Stimulated activated CD4-positive, alpha-beta T cell treated with anti-CD3 and anti-CD28 coated beads, Interleukin-2, amount 100 ng/mL, for 4 hours (primary cell): ENCODE data around the gene PTCRA.

ENCODE experiments used
- DNase-seq: peaks from one replicate; pipeline ENCODE4 v3.0.0-alpha.2; 2020; ENCODE audit warnings: low read depth

The PTCRA gene

GRCh38 chr6:42904467-42904866, 11.4 kb upstream of the PTCRA start:
- DNase-seq, result no peak

GRCh38 chr6:42907336-42907735, 8.5 kb upstream of the PTCRA start:
- DNase-seq, result no peak

- DNase-seq, result no peak
Measured at GRCh38 chr6:42909835-42910234, 6.0 kb upstream of the PTCRA start.

DNA sequence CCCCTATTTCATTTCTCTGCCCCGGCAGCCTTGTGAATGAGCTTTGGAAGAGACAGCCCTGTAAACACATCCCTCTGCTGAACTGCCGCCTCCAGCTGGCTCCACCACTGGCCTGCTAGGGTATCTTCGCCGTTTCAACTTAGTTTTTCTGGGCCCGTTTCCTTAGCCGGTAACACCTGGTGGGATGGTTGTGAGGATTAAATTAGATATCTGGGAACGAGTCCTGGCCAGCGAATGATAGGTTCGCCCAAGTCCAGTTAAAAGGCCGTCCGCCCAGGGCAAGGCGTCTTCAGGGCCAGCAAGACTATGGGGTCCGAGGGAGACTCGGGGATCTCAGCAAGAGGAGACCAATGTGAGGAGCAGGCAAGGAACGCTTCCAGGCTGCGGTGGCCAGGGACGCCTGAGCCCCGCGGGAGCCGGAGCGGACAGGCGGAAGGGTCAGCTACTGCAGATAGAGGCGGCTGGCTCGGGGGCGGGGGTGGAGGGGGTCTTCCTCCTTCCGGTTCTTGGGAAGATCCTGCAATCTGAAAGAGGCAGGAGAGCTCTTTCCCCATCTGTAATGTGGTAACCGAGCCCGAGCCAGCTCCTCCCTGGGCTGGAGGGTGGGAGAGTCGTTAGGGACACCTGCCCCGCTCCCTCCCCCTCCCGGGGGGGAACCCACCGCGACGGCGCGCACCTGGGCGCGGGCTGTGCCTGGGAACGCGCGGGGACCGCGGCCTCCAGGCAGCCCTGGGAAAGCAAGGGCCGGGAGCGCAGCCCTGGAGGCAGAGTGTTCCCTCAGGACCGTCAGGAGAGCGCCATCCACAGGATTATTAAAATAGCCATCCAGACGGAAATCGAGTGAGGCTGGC, 4.5 kb upstream of the PTCRA start:
- no peak for DNase-seq

DNA sequence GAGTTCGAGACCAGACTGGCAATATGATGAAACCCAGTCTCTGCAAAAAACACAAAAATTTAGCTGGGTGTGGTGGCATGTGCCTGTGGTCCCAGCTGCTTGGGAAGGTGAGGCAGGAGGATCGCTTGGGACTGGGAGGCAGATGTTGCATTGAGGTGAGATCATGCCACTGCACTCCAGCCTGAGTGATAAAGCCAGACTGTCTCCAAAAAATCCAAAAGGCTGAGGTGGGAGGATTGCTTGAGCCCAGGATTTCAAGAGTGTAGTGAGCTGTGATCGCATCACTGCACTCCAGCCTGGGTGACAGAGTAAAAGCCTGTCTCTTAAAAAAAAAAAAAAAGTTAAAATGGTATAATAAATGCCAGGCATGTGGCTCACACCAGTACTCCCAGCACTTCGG, 1.3 kb upstream of the PTCRA start:
- DNase-seq, result no peak

DNA sequence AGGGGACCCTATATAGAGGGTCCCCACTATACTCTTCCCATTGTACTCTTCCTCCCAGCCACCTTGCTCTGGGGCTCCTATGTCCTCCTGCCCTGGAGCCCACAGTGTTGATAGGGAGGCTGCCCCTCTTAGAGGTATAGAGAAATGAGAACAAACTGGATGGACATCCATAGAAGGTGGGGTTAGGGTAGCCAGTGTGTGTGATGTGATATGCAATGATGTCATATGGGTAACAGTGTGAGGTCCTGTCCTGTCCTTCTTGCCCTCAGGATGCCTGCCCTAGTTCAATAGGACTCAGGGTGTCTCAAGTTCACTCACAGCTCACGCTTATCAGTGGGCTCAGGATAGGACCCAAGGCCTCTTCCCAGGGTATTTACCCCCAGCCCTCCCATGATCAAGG, 435 bp downstream of the PTCRA start:
- DNase-seq, result no peak

DNA sequence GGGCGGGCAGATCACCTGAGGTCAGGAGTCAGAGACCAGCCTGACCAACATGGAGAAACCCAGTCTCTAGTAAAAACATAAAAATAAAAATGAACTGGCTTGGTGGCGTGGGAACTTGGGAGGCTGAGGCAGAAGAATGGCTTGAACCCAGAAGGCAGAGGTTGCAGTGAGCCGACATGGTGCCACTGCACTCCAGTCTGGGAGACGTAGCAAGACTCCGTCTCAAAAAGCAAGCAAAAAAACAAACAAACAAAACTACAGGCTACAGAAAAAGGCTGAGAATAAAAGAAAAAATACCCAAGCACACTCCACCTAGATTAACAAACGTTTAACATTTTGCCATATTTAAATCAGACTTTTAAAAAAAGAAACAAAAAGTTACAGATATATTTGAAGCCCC, 5.9 kb downstream of the PTCRA start:
- no peak for DNase-seq

DNA sequence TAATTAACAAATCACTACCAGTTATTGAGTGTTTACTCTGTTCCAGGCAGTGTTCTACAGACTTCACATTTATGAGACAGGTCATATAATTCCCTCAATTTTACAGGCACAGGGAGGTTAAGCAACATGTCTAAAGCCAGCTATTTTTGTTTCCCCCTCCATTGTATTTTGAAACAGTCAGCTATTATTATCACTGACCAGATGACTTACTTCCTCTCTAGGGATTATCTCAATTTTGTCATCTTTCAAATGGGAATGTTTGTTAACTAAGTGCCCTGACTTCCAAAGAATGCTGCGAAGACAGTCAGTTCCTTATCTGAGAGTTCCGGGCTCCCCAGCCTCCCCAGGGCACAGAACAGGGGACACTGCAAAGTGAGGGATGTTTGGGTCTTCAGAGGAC, 7.8 kb downstream of the PTCRA start:
- DNase-seq, result no peak

DNA sequence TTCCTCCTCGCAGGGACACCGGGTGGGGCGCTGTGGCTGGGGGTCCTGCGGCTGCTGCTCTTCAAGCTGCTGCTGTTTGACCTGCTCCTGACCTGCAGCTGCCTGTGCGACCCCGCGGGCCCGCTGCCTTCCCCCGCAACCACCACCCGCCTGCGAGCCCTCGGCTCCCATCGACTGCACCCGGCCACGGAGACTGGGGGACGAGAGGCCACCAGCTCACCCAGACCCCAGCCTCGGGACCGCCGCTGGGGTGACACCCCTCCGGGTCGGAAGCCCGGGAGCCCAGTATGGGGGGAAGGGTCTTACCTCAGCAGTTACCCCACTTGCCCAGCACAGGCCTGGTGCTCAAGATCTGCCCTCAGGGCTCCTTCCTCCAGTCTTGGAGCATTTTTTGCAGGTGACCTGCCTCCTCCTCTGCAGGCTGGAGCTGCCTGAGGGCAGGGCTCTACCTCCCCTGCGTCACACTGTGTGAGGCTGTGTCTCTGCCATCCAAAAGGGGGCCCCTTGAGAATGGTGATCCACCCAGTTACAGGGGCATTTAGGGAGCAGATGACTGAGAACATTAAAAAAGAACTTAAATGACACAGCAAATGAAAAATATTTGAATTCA, 9.5 kb downstream of the PTCRA start:
- DNase-seq, result no peak

DNA sequence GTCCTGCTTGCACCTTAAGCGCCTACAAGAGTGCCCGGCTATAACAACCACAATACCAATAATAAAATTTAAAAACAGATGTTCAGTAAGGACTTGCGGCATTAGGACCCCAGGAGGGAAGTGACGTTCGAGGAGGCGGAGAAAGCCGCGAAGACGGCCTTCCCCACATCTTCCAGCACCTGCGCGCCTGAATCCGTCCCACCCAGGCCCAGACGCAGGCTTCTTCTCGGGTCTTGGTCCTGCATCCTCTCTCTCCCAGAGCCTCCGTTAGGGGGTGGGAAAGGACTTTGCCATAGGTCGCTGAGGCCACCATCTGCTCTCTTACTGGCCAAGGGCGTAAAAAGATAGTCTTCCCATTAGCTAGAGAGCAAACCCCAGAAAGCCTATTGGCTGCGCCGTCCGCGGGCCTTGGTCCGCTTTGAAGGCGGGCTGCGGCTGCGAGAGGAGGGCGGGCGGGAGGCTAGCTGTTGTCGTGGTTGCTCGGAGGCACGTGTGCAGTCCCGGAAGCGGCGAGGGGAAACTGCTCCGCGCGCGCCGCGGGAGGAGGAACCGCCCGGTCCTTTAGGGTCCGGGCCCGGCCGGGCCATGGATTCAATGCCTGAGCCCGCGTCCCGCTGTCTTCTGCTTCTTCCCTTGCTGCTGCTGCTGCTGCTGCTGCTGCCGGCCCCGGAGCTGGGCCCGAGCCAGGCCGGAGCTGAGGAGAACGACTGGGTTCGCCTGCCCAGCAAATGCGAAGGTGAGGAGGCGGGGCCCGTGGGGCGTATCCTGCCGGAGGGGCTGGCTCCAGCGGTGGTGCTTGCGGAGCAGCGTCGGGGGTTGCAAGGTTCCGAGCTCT, 13.3 kb downstream of the PTCRA start, which contains the start of gene CNPY3:
CNPY3 (plus strand) TSS at position 495 of the 835 bp plus-strand sequence; CDS start at position 586, 91 bp downstream.
- peak; percentile 78 for DNase-seq

GRCh38 chr6:42929821-42930360, 14.0 kb downstream of the PTCRA start:
- DNase-seq, result peak; percentile 58

GRCh38 chr6:42932412-42932811, 16.6 kb downstream of the PTCRA start:
- DNase-seq, result no peak

- DNase-seq, result no peak
Measured at GRCh38 chr6:42933205-42933604, 17.4 kb downstream of the PTCRA start.

GRCh38 chr6:42935322-42935721, 19.5 kb downstream of the PTCRA start:
- DNase-seq, result no peak

GRCh38 chr6:42936398-42936797, 20.5 kb downstream of the PTCRA start:
- DNase-seq, result no peak

- DNase-seq, result no peak
Measured at GRCh38 chr6:42937548-42938427, 21.9 kb downstream of the PTCRA start.

DNA sequence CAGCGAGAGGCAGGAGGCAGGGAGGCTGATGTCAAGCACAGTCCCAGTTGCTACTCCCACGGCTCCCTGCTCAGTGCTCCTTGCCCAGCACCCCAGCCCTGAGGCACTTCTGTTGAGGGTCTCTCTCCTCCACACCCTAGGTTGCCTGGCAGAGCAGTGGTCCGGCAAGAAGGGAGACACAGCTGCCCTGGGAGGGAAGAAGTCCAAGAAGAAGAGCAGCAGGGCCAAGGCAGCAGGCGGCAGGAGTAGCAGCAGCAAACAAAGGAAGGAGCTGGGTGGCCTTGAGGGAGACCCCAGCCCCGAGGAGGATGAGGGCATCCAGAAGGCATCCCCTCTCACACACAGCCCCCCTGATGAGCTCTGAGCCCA, 22.6 kb downstream of the PTCRA start:
- DNase-seq, result no peak

DNA sequence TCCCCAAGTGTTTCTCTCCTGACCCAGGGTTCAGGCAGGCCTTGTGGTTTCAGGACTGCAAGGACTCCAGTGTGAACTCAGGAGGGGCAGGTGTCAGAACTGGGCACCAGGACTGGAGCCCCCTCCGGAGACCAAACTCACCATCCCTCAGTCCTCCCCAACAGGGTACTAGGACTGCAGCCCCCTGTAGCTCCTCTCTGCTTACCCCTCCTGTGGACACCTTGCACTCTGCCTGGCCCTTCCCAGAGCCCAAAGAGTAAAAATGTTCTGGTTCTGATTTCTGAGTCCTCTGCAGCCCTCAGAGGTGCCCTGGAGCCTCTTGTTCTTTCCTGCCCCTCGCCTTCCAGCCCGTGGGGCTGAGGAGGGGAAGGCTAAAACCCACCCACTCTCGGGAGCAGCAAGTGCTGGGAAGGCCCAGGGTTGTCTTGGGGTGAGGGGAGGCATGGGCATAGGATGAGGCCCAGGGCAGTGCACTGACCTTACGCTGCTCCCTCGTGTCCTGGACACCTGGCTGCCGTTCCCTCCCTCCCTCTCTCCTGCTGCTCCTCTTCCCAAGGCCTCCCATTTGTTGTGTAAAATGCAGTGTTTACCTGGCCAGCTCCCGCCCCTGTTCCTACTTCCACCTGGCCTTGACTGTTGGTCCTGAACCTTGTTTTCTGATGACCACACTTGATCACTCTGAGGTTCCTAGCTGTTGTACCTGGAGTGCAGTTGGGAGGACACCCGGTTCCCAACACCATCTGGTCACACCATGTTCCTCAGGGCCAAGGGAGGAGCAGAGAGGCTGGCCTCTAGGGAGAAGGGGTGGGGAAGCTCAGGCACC, 23.3 kb downstream of the PTCRA start:
- DNase-seq, result no peak

DNA sequence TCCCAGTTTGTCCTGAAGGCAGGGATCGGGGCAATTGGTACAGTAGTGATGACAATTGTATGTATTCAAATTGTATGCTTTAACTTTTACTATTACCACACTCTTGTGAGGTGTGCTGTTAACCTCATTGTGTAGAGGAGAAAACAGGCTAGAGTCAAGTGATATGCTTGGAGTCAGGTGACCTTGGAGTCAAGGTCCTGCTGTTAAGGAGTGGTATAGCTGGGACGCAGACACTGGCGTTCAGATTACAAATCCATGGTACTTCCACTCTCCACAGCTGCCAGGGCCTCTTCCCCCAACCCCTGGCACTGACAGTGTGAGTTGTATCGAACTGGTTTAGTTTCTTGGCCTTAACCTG, 23.9 kb downstream of the PTCRA start:
- no peak for DNase-seq

GRCh38 chr6:42940493-42941045, 24.7 kb downstream of the PTCRA start:
- DNase-seq, result no peak
